ENCODE results near the gene DROSHA.

Gene DROSHA

DNA sequence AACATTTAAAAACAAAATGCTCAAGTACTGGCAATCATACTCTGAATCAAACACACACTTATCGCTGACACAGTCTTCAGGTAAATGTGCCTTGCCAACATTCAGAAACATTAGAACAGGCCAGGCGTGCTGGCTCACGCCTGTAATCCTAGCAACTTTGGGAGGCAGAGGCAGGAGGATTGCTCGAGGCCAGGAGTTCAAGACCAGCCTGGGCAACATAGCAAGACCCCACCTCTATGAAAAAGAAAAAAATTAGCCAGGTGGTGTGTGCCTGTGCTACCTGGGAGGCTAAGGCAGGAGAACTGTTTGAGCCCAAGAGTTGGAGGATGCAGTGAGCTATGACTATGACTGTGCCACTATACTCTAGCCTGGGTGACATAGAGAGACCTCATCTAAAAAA, 20.6 kb downstream of the DROSHA start:
- no peak for DNase-seq

DNA sequence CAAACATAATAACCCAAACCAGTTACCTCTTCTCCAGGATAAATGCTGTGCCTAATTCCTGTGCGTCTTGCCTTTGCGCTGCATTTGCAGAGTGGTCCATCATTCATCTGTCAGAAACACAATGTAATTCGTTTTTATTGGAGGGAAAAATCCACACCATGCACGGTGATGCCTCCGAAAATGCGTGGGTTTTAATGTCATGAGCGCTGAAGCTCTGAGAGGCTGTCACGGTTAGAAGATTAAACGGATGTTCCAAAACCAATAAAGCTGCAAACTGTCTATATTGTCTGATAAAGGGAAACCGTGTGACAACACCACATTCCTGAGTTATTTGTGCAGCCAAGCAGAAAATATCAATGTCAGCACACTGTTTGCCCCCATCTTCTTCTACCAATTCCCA, 27.4 kb downstream of the DROSHA start:
- DNase-seq, result no peak

DNA sequence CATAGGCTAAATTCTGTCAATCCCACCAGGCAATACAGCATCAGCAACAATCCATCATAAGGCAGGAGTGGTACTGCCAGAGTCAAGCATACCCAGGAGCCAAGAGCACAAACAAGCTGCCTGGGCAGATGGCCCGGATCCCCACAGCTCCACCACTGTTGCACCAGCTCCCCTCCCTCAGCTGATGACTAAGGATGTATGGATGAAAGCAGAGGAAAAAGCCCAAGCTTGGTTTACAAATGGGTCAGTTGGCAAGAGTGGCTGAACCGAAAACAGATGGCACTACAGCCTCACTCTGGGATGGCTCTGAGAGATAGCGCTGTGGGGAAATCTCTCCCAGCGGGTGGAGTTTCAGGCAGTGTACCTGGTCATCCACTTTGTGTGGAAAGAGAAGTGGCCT, 29.4 kb downstream of the DROSHA start:
- no peak for DNase-seq

DNA sequence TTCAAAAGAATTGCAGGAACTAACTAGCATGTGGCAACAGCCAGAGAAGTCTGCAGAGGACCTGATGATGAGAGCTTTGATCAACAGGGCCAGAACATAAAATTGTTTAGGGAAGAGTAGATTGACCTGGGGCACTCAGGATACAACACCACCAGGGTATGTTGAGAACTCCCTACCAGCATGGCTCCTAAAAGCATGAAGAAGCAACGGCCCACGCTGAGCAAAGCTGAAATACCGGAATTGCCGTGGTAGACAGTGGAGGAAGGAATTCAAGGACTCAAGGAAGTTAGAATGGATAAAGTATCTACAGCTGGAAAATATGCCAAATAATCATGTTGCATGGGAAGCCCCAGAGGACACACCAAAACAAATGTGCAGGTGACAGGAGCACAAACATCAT, 31.6 kb downstream of the DROSHA start:
- no peak for DNase-seq

DNA sequence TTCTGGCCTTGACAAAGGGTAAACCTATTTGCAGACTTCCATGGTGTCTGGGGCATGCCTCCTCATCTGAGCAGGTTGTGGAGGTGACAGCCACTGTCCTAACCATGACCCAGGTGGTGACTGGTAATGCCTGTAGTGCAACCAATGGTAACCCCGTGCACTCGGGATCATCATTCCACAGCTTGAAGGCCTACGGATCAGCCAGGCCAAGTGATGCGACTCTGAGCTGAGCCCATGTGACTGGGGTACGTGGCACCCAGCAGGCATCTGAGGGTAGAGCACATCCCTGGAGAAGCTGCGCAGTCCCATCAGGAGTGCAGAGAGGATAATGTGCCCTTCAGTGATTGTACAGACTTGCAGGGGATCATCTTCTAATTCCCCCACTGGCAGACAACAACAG, 35.0 kb downstream of the DROSHA start:
- DNase-seq, result no peak

DNA sequence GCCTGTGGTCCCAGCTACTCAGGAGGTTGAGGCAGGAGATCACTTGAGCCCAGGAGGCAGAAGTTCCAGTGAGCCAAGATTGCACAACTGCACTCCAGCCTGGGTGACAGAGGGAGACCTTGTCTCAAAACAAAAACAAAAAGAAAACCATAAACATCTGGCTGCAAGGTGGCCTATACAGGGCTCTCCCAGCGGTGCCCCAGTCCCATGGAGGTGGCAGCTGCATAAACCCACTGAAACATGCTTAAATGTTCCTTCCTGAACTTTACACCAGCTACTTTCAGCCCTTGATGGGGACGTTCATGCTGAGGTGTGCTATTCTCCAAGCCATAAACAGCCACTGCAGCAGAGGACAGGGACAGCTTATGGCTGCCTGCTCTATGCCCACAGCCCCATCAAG, 35.6 kb downstream of the DROSHA start:
- DNase-seq, result no peak

DNA sequence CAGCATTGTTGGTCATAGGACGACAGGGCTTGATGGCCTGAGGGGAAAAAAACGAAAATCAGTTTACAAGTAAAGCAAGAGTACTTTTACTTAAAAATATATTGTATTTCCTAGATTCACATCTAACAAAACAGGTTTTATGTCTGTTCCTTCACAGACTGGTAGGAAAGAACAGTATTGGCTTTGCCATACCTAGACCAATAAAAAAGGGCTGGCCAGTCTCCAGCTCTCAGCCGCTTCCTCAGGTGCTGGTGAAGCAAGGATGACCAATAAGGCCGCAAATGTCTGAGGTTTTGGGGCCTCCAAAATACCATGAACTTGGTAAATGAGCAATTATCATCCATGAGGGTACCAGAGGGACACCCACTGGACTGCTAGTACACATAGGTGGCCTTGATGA, 36.6 kb downstream of the DROSHA start:
- no peak for DNase-seq

DNA sequence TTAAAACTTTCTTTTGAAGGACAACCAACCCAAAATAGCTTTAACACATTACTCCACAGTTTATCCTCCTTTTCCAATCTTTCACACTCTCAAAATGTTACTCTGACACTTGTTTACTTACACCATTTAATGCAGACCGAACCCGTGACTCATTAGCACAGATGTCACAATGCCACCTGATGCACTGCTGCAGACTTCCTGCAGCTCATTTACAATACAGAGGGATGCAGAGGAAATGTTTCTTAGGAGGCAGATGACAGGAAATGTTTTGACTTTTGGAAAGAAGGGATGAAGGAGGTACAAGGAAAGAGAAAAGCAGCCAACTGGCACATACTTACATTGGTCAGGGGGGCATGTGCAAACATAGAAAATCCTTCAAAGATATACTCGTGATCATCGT, 39.0 kb downstream of the DROSHA start:
- no peak for DNase-seq

DNA sequence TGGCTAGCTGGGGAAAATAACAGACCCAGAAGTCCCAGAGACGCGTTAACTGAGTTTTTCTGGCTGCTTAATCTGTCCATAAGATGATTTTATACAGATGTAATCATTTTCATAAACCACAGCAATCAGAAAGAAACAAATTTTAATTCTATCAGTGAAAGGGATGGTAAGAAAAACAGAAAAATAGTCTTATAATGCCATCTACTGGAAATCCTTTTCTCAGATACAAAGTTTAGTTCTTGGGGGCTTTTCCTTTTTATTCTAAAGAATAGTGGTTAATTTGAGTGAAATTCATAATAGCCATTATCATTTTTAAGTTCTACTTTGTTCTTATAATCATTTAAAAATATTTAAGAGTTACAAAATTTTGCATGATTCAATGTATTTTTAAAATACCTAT, 44.4 kb downstream of the DROSHA start:
- DNase-seq, result no peak

DNA sequence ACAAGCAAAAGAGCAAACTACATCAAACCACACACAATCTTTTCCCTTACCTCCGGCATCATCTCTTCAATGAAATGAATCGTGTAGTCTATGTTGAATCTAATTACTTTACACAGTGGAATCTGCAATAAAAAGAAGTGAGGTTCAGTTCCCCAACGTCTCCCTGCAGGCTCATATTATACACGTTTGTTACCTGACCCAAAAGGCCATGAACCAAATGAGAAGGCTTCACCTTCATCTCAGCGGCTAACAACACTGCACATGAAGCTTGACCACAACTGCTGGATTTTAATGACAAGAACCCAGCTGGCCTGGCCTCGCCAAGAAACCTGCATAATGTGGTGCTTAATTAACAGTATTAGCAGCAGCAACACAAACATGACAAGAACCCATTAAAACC, 45.5 kb downstream of the DROSHA start:
- no peak for DNase-seq

DNA sequence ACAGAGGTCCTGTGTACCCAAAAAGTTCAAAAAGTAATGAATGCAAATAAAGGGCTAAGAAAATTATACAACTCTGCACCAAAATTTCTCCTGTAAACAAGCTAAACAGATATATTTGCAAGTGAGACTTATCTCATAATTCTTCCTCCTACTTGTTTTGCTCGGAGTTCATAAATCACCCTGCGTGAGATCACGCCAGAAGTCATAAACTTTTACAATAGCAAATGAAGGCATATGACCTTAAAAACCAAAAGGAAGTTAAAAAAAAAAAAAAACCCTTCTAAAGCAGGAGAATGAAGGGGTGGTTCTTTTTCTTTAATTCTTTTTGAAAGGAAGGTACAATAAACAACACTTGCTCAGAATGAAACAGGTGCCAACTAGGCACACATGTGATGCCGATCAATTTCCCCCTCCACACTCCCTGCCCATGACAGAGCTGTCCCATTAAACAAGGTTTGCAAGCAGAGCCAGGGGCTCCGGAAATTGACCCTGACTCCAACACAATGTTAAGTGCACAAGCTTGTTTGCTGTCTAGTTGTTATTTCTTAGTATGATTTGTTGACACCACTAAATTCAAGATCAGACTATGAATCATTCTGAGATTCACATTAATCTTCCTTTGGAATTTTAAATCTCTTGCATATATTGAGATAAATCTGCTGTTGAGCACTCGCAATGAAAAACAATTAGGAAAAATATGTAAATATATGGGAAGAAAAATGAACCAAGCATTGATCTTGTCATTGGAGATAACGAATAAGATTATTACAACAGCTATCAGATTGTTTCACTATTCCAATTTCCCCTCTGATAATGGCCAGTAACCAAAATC, 46.3 kb downstream of the DROSHA start:
- no peak for DNase-seq

DNA sequence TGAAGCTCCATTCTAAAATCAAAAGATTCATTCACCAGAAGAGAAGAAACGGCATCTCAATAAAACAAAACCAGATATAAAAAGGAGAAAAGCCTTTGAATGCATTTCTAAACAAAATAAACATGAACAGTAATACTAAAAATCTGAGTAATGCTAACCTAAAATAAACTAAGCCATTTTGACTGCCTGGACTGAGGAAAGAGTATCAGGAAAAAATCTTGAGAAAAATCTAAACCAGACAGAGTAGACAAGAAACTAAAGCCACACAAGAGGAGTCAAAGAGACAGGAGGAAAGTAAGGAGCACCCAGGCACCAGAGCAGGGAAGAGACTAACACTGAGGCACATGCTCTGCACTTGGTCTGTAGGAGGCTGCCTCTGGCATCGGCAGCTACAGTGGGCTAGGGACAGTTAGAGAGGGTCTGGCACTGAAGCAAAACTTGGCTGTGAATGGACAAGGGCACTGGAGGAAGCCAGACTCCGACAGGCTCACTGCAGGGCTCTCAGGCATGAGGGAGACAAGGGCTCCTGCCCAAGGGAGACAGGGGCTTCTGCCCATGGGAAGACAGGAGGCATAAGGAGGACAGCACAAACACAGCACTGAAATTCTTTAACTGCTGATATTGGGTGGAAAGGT, 50.2 kb downstream of the DROSHA start:
- DNase-seq, result no peak

DNA sequence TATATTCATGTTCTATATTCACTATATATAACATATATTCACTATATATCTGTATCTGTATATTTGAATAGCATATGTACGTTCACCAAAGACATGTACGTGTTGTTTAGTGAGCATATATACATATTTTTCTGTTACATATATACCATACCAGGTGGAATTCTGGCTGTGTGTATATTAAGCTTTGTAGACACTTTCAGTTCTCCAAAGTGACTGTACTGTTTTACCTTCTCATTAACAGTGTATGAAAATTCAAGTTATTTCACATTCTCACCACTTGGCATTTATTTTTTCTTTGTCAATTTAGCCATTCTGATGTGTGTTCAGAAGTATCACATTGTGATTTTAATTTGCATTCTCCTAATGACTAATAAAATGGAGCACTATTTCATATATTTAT, 52.2 kb downstream of the DROSHA start:
- no peak for DNase-seq

DNA sequence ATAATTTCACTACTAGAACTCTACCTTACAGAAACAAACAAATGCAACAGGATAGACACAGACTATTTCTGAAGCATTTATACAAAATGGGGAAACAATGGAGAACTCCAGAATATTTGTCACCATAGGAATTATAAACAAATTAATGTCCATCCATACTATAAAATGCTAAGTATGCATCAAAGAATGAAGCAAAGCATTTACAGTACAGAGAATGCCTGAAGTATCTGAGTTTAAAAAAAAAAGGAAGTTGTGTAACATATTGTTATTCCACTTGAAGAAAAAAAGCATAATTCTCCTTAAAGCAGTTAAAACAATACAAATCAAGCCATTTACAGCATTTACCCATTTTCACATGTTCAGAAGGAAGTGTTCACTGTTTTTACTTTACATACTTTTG, 53.0 kb downstream of the DROSHA start:
- no peak for DNase-seq

DNA sequence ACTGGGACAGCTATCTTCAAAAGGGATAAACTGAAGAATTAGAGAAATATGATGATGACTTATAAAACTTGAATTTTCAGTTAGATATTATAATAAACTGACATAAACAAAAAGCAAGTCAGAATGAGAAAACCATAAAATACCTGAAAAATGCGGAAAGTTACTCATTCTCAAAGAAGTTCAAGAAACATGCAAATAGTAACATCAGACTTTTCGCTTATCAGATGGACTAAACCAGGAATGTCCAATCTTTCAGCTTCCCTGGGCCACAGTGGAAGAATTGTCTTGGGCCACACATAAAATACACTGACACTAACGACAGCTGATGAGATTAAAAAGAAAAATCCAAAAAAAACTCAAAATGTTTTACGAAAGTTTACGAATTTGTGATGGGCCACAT, 53.9 kb downstream of the DROSHA start:
- DNase-seq, result no peak

DNA sequence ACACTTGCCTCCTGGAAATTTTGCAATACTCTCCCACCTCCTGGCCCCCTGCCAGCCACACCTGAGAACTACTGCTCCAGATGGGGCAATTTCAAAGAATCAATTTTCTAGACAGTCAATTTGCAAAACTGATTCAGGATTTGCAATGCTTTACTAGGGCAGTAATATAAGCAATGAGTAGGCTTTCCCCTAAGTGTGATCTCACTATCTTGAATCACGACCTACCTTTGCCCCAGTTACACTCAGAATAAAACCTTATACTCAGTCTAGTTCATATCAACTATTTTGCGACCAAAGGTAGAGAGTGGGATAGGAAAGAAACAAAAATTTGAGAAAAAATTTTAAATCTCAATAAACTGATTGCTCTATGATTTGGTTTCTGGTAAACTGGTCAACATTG, 54.4 kb downstream of the DROSHA start:
- no peak for DNase-seq

DNA sequence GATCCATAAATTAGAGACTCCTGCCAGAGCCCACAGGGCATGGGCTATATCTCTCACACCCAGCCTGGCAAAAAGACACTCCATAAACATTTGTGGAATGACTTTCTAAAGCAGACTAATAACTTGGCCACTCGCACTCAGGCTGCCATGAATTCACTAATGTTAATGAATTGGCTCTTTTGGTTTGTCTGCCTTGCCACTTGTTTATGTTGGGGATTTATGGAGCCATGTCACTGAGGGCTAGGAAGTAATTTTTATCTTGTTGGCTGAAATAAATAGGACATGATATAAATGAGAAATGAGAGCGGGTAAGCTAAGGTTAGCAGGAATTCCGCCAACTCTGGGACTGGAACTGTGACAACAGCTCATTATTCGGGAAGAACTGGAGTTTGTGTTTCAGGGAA, 55.2 kb downstream of the DROSHA start:
- DNase-seq, result no peak

DNA sequence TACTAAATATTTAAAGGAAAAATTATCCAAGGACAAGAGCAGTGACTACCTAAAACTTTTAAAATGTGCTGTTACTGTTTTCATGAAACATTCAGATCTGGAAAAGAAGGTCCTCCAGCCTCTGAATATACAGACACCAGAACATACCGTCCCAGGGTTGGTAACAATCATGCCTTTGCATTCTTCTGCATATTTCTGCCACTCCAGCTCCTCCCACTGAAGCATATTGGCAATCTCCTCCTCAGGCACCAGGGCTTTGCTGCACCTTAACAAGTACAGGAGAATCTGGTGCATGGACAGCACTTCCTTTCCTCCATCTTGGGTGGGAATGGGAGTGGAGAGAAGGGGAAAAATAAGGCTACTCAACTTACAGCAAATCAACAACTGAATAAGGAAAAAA, 60.0 kb downstream of the DROSHA start:
- no peak for DNase-seq

DNA sequence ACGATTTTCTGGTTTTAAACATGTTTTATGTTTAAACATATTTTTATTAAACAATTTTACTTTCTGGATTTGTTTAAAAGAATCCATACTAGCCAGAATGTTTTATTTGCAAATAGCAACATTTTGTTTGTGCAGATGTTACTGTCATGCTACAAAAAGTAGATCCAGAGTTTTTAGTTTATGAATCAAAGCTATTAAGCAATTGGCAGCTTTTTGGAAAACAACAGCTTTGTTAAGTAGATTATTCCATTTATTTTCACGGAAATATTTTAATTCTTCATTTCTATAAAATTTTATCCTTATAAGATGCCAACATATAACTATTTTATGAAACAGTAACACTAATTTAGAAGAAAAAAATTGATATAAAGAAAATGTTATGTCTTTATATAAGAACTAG, 60.9 kb downstream of the DROSHA start:
- DNase-seq, result no peak

DNA sequence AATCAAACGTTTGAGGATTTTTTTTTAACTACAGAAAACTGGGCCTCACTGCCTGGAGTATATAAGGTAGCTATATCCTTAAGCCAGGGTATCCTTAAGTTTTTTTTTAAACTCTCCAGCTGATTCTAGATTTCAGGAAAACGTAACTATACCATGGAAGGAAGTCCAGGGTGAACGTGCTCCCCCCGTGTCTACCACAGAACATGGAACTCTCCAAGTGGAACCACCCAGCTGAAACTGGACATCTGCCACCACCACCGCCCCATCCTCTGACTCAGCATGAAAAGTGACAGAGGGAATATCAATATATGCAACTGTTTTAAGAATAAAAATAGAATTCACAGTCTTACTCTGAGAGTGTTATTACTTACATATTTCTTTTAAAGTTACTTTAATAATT, 61.3 kb downstream of the DROSHA start:
- DNase-seq, result peak; percentile 66

DNA sequence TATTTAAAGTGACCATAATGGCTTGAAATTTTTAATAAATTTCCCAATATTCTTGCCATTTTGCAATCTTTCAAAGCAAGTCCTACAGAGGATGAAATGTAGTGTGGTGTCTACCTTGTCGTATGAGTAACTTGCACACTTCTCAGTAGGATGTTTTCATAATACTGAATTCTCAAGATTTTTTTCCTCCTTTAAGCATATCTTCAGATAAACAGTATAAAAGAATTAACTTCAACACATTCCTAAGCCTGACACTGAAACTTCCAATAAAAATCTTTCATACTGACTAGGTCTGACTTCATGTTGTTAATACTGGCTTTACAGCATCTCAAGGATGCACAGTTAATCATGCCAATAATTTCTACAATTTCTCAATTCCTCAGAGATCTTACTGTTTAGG, 62.0 kb downstream of the DROSHA start:
- no peak for DNase-seq

DNA sequence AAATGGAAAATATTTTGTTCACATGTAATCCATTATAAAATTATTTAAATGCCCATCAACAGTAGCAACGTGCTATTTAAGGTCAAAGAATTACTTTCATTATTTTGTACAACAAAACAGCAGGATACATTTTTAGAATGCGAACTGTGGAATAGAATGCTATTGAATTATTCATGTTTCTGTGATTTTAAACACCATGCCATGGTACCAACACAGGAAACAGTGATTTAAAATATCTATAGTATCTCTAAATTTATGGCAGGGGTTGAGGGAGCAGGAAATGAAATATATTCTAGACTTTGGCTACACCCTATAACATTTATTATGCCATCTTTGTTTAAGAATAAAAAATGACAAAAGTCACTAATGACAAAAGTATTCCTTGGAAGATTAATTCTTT, 62.4 kb downstream of the DROSHA start:
- DNase-seq, result no peak

DNA sequence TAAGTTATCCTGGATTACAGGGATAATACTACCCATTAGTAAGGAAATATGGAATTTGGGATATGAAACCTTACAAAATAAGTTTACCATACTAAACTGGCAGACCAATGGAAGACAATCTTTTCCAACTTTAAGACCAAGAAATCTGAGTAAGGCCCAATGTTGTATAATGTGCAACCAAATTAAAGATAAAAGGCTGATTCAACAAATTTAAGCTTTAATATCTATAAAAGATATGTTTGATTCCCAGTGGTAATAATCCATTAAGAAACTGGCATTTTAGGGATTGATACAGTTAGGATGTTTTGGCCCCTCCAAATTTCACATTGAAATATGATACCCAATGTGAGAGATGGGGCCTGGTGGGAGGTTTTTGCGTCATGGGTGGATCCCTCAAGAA, 66.6 kb downstream of the DROSHA start:
- DNase-seq, result no peak

DNA sequence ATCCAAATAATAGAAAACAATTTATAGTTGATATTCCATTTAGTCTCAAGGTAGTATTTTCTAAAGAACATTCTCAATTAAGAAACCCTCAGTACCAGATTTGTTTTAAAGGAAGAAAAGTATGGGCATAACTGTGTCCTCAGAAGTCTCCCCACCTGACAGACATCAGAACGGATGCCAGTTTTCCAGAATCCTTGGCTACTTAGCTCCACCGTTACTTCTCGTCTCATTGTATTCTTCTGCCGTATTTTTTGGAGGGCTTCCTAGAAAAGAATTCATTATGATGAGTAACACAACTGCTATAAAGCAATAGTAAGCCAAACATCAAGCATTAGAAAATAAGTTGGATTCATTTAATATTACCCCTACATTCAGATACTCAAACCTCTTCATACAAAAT, 67.8 kb downstream of the DROSHA start:
- no peak for DNase-seq

DNA sequence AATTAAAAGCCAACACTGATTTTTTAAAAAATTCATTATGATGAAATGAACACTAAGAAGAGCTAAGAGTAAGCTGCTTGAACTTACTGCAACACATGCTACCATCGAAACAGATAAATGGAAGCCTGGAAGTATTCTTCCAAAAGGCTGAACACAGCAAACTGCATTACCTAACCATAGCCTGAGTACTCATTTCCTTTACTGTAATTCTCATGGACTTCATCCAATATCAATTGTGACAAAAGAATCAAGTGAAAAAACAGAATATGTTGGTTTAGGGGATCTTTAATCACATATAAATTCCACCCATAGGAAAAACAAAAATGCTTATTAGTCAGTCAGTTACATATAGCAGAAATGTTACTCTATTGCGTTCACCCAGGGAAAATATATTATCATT, 68.5 kb downstream of the DROSHA start:
- DNase-seq, result no peak

All from femur (tissue), 1 donor.